ENCODE results near the gene ZNG1B.
"Not testable (repeated sequence)": the region's sequence is repeated elsewhere in the genome, so short reads cannot be mapped to it uniquely, and the experiment has no call there.

Gene ZNG1B

DNA sequence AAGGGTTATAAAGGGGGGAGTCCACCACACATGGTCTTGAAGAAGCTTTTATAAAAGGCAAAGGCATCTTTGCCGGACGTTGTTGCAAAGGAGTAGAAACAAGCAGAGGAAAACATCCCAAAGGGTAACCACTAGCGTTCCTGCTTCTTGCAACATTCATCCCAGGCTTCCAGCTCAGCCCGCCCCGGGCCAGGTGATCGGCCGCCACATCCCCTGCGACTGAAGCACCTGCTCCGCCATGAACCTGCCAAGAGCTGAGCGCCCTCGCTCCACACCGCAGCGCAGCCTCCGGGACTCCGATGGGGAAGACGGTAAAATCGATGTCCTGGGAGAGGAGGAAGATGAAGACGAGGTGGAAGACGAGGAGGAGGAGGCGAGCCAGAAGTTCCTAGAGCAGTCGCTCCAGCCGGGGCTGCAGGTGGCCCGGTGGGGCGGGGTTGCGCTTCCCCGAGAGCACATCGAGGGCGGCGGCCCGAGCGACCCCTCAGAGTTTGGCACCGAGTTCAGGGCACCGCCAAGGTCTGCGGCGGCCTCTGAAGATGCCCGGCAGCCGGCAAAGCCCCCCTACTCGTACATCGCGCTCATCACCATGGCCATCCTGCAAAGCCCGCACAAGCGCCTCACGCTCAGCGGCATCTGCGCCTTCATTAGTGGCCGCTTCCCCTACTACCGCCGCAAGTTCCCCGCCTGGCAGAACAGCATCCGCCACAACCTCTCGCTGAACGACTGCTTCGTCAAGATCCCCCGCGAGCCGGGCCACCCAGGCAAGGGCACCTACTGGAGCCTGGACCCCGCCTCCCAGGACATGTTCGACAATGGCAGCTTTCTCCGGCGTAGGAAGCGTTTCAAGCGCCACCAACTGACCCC, 61.8 kb downstream of the ZNG1B start:
- H3K27ac ChIP-seq; H3K27me3 ChIP-seq (ENCODE audit: insufficient read depth, low read depth); H3K4me3 ChIP-seq (IDR thresholded peaks at IDR 0.05; ENCODE audit: insufficient read depth, low read depth, low read length); H4K20me1 ChIP-seq (ENCODE audit: insufficient read depth); H3K4me1 ChIP-seq (ENCODE audit: low read depth, poor library complexity, severe bottlenecking); H3K79me2 ChIP-seq (ENCODE audit: insufficient read depth, low read depth); H3K9ac ChIP-seq; H2AFZ ChIP-seq (ENCODE audit: low read depth); H3K4me2 ChIP-seq; H3K36me3 ChIP-seq (ENCODE audit: insufficient read depth): not testable (repeated sequence)

DNA sequence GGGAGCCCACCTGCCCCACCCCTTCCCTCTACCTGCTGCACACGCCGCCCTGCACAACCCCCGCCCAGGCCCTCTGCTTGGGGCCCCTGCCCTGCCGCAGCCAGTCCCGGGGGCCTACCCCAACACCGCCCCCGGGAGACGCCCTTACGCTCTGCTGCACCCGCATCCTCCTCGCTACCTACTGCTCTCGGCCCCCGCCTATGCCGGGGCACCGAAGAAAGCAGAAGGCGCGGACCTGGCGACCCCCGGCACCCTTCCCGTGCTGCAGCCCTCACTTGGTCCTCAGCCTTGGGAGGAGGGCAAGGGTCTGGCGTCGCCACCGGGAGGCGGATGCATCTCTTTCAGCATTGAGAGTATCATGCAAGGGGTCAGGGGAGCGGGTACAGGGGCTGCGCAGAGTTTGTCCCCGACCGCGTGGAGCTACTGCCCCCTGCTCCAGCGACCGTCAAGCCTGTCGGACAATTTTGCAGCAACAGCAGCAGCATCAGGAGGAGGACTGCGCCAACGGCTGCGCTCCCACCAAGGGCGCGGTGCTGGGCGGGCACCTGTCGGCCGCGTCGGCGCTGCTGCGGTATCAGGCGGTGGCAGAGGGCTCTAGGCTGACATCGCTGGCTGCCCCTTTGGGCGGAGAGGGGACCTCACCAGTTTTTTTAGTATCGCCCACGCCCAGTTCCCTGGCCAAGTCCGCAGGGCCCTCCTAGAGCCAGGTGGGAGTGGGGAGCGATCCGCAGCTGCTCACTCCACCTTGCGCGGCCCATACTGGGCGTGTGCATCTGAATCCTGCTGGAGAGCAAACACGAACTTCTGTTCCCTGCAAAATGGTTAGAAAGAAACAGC, 62.6 kb downstream of the ZNG1B start:
- not testable (repeated sequence) for H3K4me3 ChIP-seq (IDR thresholded peaks at IDR 0.05; ENCODE audit: insufficient read depth, low read depth, low read length); H3K27me3 ChIP-seq (ENCODE audit: insufficient read depth, low read depth); H2AFZ ChIP-seq (ENCODE audit: low read depth)

DNA sequence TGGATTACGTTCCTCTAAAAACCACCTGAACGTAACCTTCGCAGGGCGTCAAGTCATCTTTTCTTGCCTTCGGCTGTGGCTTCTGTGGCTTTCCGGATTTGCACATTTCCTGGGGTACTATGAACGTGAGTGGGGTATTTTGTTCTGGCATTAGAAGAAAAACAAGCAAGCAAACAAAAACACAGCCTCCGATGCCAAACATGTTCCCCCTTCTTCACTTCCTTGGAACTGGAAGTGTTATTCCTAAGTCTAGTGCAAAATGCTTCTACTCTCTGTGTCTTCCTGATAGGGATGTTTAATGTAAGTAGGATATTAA, 63.2 kb downstream of the ZNG1B start:
- H2AFZ ChIP-seq (ENCODE audit: low read depth); H3K4me2 ChIP-seq; H3K4me3 ChIP-seq (IDR thresholded peaks at IDR 0.05; ENCODE audit: insufficient read depth, low read depth, low read length); H3K9ac ChIP-seq; H3K36me3 ChIP-seq (ENCODE audit: insufficient read depth); H3K27me3 ChIP-seq (ENCODE audit: insufficient read depth, low read depth); H3K27ac ChIP-seq; H3K4me1 ChIP-seq (ENCODE audit: low read depth, poor library complexity, severe bottlenecking); H3K79me2 ChIP-seq (ENCODE audit: insufficient read depth, low read depth); H4K20me1 ChIP-seq (ENCODE audit: insufficient read depth): not testable (repeated sequence)

More for the DNA sequence above, 62.6 kb downstream of the ZNG1B start:
- not testable (repeated sequence) for H3K27ac ChIP-seq; H4K20me1 ChIP-seq (ENCODE audit: insufficient read depth); H3K36me3 ChIP-seq (ENCODE audit: insufficient read depth); H3K4me1 ChIP-seq (ENCODE audit: low read depth, poor library complexity, severe bottlenecking); H3K79me2 ChIP-seq (ENCODE audit: insufficient read depth, low read depth); H3K4me2 ChIP-seq; H3K9ac ChIP-seq

DNA sequence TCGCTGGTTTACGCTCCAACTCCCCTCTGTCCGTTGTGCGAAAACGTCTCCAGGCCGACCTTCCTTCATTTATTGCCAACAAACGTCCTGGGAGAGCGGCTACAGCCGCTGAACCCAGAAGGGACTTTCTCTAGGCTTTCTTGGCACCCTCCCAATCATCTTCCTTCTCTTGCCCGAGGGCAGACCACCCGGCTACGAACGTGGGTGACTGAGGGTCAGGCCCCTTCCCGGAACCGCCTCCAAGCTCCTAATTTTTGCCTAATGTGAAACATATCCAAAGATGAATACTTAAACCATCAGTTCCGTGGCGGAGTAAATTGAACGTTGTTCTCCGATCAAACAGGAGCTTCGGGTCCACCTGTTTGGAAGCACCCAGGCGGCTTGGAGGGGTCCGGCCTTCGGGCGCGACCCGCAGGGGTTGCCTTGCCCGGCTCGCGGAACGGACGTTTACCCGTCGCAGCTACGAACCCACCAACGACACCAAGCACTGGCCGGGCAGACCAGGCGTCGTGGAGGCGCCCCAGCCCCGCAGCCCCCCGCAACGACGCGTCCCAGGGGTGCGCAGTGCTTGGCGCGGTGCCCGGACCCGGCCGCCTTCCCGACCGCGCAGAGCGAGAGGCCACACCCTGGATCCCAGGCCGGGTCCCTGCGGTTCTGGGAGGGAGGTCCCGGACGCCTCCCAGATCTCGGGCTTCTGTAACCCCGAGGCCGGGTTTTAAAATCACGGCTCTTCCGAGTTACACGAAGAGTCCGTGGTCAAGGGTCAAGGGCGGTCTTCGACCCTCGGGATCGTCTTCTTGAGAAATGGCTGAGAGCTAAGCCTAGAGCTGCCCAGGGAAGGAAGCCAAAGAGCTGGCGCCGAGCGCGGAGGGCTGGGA, 65.0 kb downstream of the ZNG1B start:
- H3K4me3 ChIP-seq (IDR thresholded peaks at IDR 0.05; ENCODE audit: insufficient read depth, low read depth, low read length); H3K4me1 ChIP-seq (ENCODE audit: low read depth, poor library complexity, severe bottlenecking); H2AFZ ChIP-seq (ENCODE audit: low read depth); H3K36me3 ChIP-seq (ENCODE audit: insufficient read depth); H3K27ac ChIP-seq; H3K27me3 ChIP-seq (ENCODE audit: insufficient read depth, low read depth); H4K20me1 ChIP-seq (ENCODE audit: insufficient read depth); H3K9ac ChIP-seq; H3K79me2 ChIP-seq (ENCODE audit: insufficient read depth, low read depth); H3K4me2 ChIP-seq: not testable (repeated sequence)

DNA sequence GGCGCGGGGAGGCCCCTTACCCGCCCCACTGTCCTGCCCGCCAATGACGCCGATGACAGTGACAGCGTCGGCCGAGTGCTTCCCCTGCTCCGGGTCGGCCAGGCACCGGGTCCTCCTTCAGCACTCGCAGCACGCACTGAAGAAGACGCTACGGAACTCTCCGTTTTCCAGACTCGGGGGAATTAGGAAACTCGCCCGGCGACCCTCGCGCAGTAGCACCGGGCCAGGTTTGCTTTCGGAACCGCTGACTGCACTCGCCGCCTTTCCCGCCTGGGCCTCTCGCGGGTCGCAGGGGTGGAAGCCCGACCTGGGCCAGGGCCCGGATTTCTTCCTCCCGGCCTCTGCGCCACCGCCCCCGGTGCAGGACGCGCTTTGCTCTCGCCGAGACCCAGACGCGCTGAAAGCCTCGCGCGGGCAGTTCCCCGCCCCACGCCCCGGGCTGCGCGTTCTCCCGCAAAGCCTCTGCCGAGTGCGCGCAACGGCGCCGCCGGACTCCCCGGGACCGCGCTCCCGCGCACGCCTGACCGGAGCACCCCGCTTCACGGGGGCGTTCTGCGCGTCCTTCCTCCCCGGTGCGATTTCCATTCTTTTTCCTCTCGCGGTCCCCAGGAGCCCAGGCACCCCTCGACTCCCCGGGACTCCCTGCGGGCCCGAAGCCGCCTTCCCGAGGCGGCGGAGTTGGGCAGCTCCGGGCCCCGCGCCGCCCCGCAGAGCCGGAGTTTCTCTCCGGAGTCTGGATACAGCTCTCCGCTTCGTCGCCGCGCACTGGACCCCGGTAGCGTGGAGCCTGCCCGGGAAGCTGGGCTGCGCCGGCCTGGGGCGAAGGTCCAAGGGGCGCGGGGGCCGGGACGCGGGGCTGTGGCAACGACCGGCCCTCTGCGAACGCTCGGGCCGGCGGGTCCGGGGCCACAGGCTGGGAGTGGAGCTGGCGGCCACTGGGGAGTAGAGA, 65.9 kb downstream of the ZNG1B start:
- H3K36me3 ChIP-seq (ENCODE audit: insufficient read depth); H2AFZ ChIP-seq (ENCODE audit: low read depth); H3K79me2 ChIP-seq (ENCODE audit: insufficient read depth, low read depth); H4K20me1 ChIP-seq (ENCODE audit: insufficient read depth); H3K9ac ChIP-seq; H3K27ac ChIP-seq; H3K27me3 ChIP-seq (ENCODE audit: insufficient read depth, low read depth); H3K4me1 ChIP-seq (ENCODE audit: low read depth, poor library complexity, severe bottlenecking); H3K4me3 ChIP-seq (IDR thresholded peaks at IDR 0.05; ENCODE audit: insufficient read depth, low read depth, low read length); H3K4me2 ChIP-seq: not testable (repeated sequence)

GRCh38 chr2:113504081-113504480, 66.6 kb downstream of the ZNG1B start:
- not testable (repeated sequence) for H3K4me1 ChIP-seq (ENCODE audit: low read depth, poor library complexity, severe bottlenecking); H3K27me3 ChIP-seq (ENCODE audit: insufficient read depth, low read depth); H4K20me1 ChIP-seq (ENCODE audit: insufficient read depth); H3K27ac ChIP-seq; H3K36me3 ChIP-seq (ENCODE audit: insufficient read depth); H3K79me2 ChIP-seq (ENCODE audit: insufficient read depth, low read depth); H3K4me2 ChIP-seq; H3K9ac ChIP-seq; H2AFZ ChIP-seq (ENCODE audit: low read depth); H3K4me3 ChIP-seq (IDR thresholded peaks at IDR 0.05; ENCODE audit: insufficient read depth, low read depth, low read length)

DNA sequence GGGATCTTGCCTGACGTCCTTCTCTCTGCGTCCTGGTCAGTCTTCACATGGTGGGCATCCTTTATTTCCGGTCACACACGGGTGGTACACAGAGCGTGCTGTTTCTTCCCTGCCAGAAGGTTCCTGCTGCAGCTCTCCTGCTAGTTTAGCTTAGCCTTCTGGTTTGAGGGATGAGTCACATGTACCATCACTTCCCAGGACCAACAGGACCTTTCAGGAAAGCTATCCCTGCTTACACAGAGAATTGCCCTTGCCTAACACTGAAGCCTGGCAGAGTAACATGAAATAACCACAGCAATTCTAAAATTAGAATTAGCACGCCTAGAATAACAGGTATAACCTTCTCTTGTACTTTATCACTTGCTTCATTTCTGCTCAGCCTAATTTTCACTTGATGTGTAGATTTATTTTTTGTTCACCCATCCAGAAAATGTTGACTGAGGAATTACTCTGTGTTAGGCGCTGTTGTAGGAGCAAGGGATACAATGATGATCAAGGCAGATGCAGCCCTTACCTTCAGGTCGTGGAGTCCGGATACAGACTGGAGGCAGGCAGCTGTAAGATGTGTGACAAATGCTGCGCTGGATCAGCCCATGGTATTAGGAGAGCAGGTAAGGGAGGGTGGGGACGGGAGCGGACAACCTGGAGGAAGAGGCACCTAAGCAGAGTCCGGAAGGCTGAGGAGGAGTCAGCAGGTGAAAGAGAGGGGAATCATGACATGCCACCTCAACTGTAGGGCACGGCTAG, 70.1 kb downstream of the ZNG1B start:
- not testable (repeated sequence) for H3K36me3 ChIP-seq (ENCODE audit: insufficient read depth); H3K9ac ChIP-seq; H4K20me1 ChIP-seq (ENCODE audit: insufficient read depth); H3K4me1 ChIP-seq (ENCODE audit: low read depth, poor library complexity, severe bottlenecking); H3K27me3 ChIP-seq (ENCODE audit: insufficient read depth, low read depth); H3K27ac ChIP-seq; H3K79me2 ChIP-seq (ENCODE audit: insufficient read depth, low read depth); H2AFZ ChIP-seq (ENCODE audit: low read depth); H3K4me2 ChIP-seq; H3K4me3 ChIP-seq (IDR thresholded peaks at IDR 0.05; ENCODE audit: insufficient read depth, low read depth, low read length)

DNA sequence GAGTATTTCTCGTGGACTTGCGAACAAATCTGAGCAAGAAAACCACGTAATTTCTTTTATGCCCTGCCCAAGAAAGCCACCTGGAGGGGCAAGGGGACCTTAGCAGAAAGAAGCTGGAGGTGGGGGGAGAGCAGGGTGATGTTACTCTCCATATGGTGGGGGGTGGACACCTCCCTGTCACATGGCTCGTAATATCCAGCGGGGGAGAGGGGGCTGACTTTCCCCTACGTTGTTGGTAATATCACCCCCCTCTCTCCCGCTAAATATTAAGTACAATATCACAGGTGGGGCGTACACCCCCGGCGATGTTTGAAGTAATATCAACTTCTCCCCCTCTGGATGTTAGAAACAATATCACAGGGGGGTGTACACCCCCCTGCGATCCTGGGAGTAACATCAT, 70.7 kb downstream of the ZNG1B start:
- not testable (repeated sequence) for H3K9ac ChIP-seq; H3K36me3 ChIP-seq (ENCODE audit: insufficient read depth); H3K4me1 ChIP-seq (ENCODE audit: low read depth, poor library complexity, severe bottlenecking); H2AFZ ChIP-seq (ENCODE audit: low read depth); H3K4me3 ChIP-seq (IDR thresholded peaks at IDR 0.05; ENCODE audit: insufficient read depth, low read depth, low read length); H4K20me1 ChIP-seq (ENCODE audit: insufficient read depth); H3K27ac ChIP-seq; H3K79me2 ChIP-seq (ENCODE audit: insufficient read depth, low read depth); H3K4me2 ChIP-seq; H3K27me3 ChIP-seq (ENCODE audit: insufficient read depth, low read depth)

DNA sequence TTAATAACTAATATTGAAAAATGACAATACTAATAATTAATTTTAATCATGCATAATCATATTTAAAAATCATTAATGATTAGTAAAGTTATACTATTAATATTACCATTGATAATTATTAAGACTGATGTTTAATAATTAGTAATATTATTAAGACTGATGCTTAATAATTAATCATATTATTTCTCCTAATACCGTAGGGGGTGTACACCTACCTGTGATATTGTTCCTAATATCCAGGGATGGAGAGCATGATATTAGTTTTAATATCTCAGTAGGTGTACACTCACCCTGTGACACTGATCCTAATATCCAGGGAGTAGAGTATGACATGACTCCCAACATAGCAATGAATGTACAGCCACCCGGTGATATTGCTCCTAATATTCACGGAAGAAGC, 73.4 kb downstream of the ZNG1B start:
- H3K27me3 ChIP-seq (ENCODE audit: insufficient read depth, low read depth); H3K4me3 ChIP-seq (IDR thresholded peaks at IDR 0.05; ENCODE audit: insufficient read depth, low read depth, low read length); H3K4me1 ChIP-seq (ENCODE audit: low read depth, poor library complexity, severe bottlenecking); H4K20me1 ChIP-seq (ENCODE audit: insufficient read depth); H3K79me2 ChIP-seq (ENCODE audit: insufficient read depth, low read depth); H3K9ac ChIP-seq; H3K36me3 ChIP-seq (ENCODE audit: insufficient read depth); H3K27ac ChIP-seq; H3K4me2 ChIP-seq; H2AFZ ChIP-seq (ENCODE audit: low read depth): not testable (repeated sequence)
